ENCODE data around the gene DOCK4. TPM values are rescaled to one million over a fixed set of nuclear protein-coding genes. Genes with fewer than 3 reads are reported as not detected.

Gene DOCK4
- total RNA-seq, 2 experiments from 2014 or later, result 0.32 TPM

- H3K4me3 Mint-ChIP-seq, result no peak overlapping the region
- no peaks in the 10 kb centered on the region for H3K4me1 Mint-ChIP-seq
- no peaks in the 10 kb centered on the region for H3K36me3 Mint-ChIP-seq (ENCODE audit: low read depth)
- no peak for DNase-seq
- no peaks in the 10 kb centered on the region for H3K27me3 Mint-ChIP-seq
- ATAC-seq, result no peak
- H3K27ac Mint-ChIP-seq, result no peak overlapping the region
- H3K9me3 Mint-ChIP-seq (ENCODE audit: low read depth), result no peaks in the 10 kb centered on the region
- intact Hi-C loops (cut with DNase I, micrococcal nuclease), result no loop called here
- ChIA-PET CTCF (no interaction called here), POLR2A (no interaction called here)
Measured at GRCh38 chr7:111864291-111864976, 341.8 kb downstream of the DOCK4 start.

DNA sequence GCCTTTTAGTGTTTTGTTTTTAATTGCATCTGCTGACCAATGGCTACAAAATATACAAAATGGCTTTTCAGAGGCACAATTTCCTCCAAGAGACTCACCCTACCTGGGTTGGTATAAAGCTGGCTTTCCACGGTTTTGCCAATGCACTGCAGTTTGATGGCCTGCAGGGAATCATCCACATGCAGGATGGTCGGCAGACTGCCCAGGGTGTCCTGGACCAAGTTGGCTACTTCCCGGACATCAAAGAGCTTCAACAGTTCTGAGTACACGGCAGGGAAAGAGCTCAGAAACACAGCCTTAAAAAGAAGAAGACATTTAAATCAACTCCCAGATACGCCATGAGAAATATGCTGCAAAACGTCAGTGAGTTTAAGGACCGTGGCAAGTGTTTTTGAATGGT is 342.9 kb downstream of the DOCK4 start:
- ChIA-PET POLR2A (no interaction called here), CTCF (interaction anchor here (0.8 kb wide), 1 partner anchor 1743 kb away, joined by 3 read pairs; no protein-coding TSS in a partner anchor)
- Mint-ChIP-seq H3K27ac (no peak overlapping the region), H3K4me1 (no peaks in the 10 kb centered on the region), H3K4me3 (no peak overlapping the region), H3K27me3 (no peaks in the 10 kb centered on the region), H3K36me3 (ENCODE audit: low read depth) (no peaks in the 10 kb centered on the region), H3K9me3 (ENCODE audit: low read depth) (no peaks in the 10 kb centered on the region)
- intact Hi-C loops (cut with DNase I, micrococcal nuclease), result no loop called here
- ATAC-seq (no peak), DNase-seq (no peak)

DNA sequence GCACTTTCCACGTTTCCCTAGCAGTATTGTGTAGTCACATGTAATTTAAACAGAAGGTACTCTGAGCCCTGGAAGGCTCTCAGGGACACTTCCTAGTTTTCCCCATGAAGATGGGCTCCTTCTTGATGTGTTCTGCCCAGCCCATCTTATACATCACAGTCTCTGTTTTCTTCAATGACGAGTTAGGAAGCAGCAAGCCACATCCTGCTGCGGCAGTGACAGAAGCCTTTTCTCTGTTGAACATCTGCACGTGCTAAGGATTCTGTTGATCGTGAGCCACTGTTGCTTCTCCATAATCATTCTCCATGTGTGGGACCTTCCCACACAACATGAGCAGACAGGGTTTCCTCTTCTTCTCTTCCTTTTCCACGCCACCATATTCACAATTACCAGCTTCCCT is 346.0 kb downstream of the DOCK4 start:
- H3K4me1 Mint-ChIP-seq, result no peaks in the 10 kb centered on the region
- H3K27ac Mint-ChIP-seq, result no peak overlapping the region
- CTCF ChIA-PET, result no interaction called here
- DNase-seq, result no peak
- H3K27me3 Mint-ChIP-seq, result peaks cover 2% of the 10 kb centered on the region
- H3K36me3 Mint-ChIP-seq (ENCODE audit: low read depth), result no peaks in the 10 kb centered on the region
- no peak for ATAC-seq
- intact Hi-C loops (cut with DNase I, micrococcal nuclease), result no loop called here
- no peak overlapping the region for H3K4me3 Mint-ChIP-seq
- no peaks in the 10 kb centered on the region for H3K9me3 Mint-ChIP-seq (ENCODE audit: low read depth)
- POLR2A ChIA-PET, result no interaction called here

GRCh38 chr7:111858331-111858730 is 347.9 kb downstream of the DOCK4 start:
- peaks cover 2% of the 10 kb centered on the region for H3K27me3 Mint-ChIP-seq
- no peaks in the 10 kb centered on the region for H3K9me3 Mint-ChIP-seq (ENCODE audit: low read depth)
- H3K27ac Mint-ChIP-seq, result no peak overlapping the region

DNA sequence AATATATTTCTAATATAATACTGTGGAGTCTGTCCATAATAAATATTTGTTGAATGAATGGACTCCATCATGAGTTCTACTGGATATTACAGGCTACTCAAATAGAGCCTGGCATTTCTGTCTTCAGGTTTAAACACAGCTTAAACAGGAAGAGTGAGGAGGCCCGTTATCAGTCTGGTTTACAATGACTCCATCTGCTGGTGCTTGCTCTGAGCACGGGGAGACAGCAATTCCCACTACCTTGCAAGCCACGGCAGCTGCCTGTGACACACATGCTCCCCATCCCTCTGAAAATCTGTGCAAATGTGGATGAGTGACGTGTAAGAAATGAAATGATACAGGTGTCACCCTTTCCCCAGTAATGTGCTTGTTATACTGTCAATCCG is 350.4 kb downstream of the DOCK4 start:
- H3K27ac Mint-ChIP-seq, result no peak overlapping the region
- intact Hi-C loops (cut with DNase I, micrococcal nuclease), result loop anchor here (2.0 to 5.0 kb wide), 2 partner anchors 103 to 104 kb away; no protein-coding TSS in a partner anchor
- H3K4me1 Mint-ChIP-seq, result no peaks in the 10 kb centered on the region

More at GRCh38 chr7:111858331-111858730, 347.9 kb downstream of the DOCK4 start:
- intact Hi-C loops (cut with DNase I, micrococcal nuclease), result loop anchor here in 1 of 2 experiments (5.0 kb wide), 1 partner anchor 106 kb away; no protein-coding TSS in a partner anchor
- Mint-ChIP-seq H3K4me1 (no peaks in the 10 kb centered on the region), H3K36me3 (ENCODE audit: low read depth) (no peaks in the 10 kb centered on the region), H3K4me3 (no peak overlapping the region)
- ATAC-seq, result no peak
- ChIA-PET POLR2A (no interaction called here), CTCF (no interaction called here)
- no peak for DNase-seq

DNA sequence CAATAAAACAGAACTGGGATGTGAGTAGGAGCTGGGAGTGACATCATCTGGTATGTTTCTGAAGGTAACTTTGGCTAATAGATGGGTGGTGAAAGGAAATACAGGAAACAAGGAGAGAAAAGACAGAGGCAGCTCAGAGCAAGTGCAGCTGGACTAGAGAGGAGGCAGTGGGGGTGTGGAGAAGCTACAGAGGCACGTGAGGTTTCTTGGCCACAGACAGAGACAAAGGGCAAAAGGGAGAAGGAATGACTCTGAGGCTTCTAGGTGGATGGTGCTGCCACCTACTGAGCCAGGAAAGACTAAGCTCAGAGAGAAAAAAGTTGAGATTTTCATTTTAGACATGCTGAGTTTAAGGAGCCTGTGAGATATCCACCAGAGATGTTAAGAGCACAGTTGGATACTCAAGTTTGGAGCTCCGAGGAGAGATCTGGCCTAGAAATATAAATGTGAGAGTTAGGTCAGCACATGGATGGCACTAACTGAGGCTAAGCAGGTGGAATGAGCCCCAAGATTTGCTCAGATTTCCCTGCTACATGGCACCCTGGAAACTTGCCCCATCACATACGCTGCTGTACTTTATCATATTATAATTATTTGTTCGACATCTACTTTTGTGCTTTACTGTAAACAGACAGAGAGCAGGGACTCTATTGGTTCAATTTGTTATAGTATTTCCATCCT is 350.9 kb downstream of the DOCK4 start:
- Mint-ChIP-seq H3K9me3 (ENCODE audit: low read depth) (peaks cover 4% of the 10 kb centered on the region), H3K36me3 (ENCODE audit: low read depth) (no peaks in the 10 kb centered on the region), H3K27me3 (peaks cover 6% of the 10 kb centered on the region), H3K4me3 (no peak overlapping the region), H3K4me1 (no peaks in the 10 kb centered on the region), H3K27ac (no peak overlapping the region)
- intact Hi-C loops (cut with DNase I, micrococcal nuclease), result loop anchor here (2.0 to 5.0 kb wide), 2 partner anchors 102 to 103 kb away; no protein-coding TSS in a partner anchor
- DNase-seq (peak; percentile 28), ATAC-seq (peak; percentile 69)
- POLR2A ChIA-PET, result no interaction called here
- CTCF ChIA-PET, result interaction anchor here (0.7 to 2.1 kb wide), 5 partner anchors 21 to 115 kb away, joined by 3 to 8 read pairs (median 4); no protein-coding TSS in a partner anchor

More for the DNA sequence above, 350.4 kb downstream of the DOCK4 start:
- no peaks in the 10 kb centered on the region for H3K36me3 Mint-ChIP-seq (ENCODE audit: low read depth)
- ATAC-seq, result no peak
- H3K27me3 Mint-ChIP-seq, result peaks cover 2% of the 10 kb centered on the region
- CTCF ChIA-PET, result interaction anchor here (0.5 to 2.1 kb wide), 5 partner anchors 85 to 1142 kb away, joined by 3 to 8 read pairs (median 3); no protein-coding TSS in a partner anchor
- POLR2A ChIA-PET, result no interaction called here
- H3K9me3 Mint-ChIP-seq (ENCODE audit: low read depth), result no peaks in the 10 kb centered on the region
- DNase-seq, result no peak
- no peak overlapping the region for H3K4me3 Mint-ChIP-seq

DNA sequence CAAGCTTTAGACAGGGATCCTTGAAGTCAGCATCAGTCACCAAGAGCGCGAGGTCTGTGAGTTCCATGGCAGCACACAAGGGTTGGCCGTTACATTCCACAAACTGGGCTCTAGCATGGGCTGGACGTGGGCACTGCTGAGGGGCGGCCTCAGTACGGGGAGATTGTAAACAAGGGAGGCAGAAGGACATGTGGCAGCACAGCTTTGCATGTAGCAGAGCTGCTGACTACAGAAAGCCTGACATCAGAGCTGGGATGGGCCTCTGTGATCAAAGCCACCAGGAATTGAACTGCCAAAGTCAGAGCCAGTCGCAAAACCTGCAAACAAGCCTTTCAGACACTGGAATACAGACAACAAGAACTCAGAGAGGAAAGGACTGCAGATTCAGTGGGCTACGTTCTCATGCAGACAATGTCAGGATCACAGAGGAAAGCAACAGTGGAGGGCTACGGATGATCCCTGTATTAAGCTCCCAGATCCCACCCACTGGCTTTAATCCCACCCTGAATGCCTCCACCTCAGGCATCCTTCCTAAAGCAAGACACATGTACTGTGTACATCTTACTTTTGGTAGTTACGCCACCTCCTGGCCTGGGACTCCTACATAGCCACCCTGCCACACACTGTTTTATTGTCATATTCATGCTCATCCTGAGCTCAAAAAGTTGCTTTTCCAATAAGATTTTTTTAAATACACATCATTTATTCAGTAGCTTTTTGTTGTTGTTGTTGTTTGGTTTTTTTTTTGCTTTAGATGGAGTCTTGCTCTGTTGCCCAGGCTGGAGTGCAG is 352.8 kb downstream of the DOCK4 start:
- no peak for ATAC-seq
- H3K4me3 Mint-ChIP-seq, result no peak overlapping the region
- no peak overlapping the region for H3K27ac Mint-ChIP-seq
- CTCF ChIA-PET, result interaction anchor here (0.6 to 1.2 kb wide), 4 partner anchors 10 to 539 kb away, joined by 3 to 6 read pairs (median 4); no protein-coding TSS in a partner anchor
- DNase-seq, result no peak
- H3K4me1 Mint-ChIP-seq, result no peaks in the 10 kb centered on the region
- H3K9me3 Mint-ChIP-seq (ENCODE audit: low read depth), result peaks cover 6% of the 10 kb centered on the region
- intact Hi-C loops (cut with DNase I, micrococcal nuclease), result no loop called here
- H3K36me3 Mint-ChIP-seq (ENCODE audit: low read depth), result no peaks in the 10 kb centered on the region
- peaks cover 6% of the 10 kb centered on the region for H3K27me3 Mint-ChIP-seq
- POLR2A ChIA-PET, result no interaction called here

- no peaks in the 10 kb centered on the region for H3K4me1 Mint-ChIP-seq
- no peak overlapping the region for H3K4me3 Mint-ChIP-seq
- H3K27ac Mint-ChIP-seq, result no peak overlapping the region
- no peaks in the 10 kb centered on the region for H3K36me3 Mint-ChIP-seq (ENCODE audit: low read depth)
- H3K9me3 Mint-ChIP-seq (ENCODE audit: low read depth), result peaks cover 6% of the 10 kb centered on the region
- DNase-seq, result no peak
- intact Hi-C loops (cut with DNase I, micrococcal nuclease), result no loop called here
- ChIA-PET CTCF (interaction anchor here (0.9 kb wide), 1 partner anchor 32 kb away, joined by 3 read pairs; no protein-coding TSS in a partner anchor), POLR2A (no interaction called here)
- no peak for ATAC-seq
- H3K27me3 Mint-ChIP-seq, result peaks cover 6% of the 10 kb centered on the region
Measured at GRCh38 chr7:111852081-111852480, 354.1 kb downstream of the DOCK4 start.

DNA sequence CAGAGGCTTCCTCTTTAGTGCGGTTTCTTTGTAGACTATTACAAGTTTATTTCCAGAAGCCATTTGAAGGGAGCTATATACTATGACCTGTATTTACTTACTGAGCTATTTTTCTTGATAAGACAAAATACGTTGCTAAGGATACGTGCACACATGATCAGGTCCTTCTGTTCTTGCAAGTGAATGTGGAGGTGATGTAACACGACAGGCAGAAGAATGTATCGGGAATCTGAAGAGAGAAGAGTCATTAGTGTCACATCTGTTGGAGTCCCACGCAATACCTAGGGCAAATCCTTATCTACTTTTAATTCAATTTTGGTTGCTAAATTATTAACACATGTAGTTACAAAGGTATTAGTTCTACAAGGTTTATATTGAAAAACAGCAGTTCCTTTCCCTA is 359.3 kb downstream of the DOCK4 start:
- ATAC-seq (no peak), DNase-seq (no peak)
- Mint-ChIP-seq H3K4me1 (peaks cover 2% of the 10 kb centered on the region), H3K27ac (no peak overlapping the region), H3K9me3 (ENCODE audit: low read depth) (peaks cover 6% of the 10 kb centered on the region), H3K4me3 (no peak overlapping the region), H3K36me3 (ENCODE audit: low read depth) (no peaks in the 10 kb centered on the region), H3K27me3 (peaks cover 4% of the 10 kb centered on the region)
- intact Hi-C loops (cut with DNase I, micrococcal nuclease), result no loop called here
- POLR2A ChIA-PET, result no interaction called here
- CTCF ChIA-PET, result no interaction called here

GRCh38 chr7:111845853-111846252 is 360.3 kb downstream of the DOCK4 start:
- Mint-ChIP-seq H3K27ac (no peak overlapping the region), H3K36me3 (ENCODE audit: low read depth) (no peaks in the 10 kb centered on the region), H3K27me3 (peaks cover 4% of the 10 kb centered on the region), H3K9me3 (ENCODE audit: low read depth) (peaks cover 6% of the 10 kb centered on the region), H3K4me1 (peaks cover 7% of the 10 kb centered on the region), H3K4me3 (no peak overlapping the region)
- no peak for ATAC-seq
- ChIA-PET CTCF (no interaction called here), POLR2A (no interaction called here)
- intact Hi-C loops (cut with DNase I, micrococcal nuclease), result no loop called here
- no peak for DNase-seq

DNA sequence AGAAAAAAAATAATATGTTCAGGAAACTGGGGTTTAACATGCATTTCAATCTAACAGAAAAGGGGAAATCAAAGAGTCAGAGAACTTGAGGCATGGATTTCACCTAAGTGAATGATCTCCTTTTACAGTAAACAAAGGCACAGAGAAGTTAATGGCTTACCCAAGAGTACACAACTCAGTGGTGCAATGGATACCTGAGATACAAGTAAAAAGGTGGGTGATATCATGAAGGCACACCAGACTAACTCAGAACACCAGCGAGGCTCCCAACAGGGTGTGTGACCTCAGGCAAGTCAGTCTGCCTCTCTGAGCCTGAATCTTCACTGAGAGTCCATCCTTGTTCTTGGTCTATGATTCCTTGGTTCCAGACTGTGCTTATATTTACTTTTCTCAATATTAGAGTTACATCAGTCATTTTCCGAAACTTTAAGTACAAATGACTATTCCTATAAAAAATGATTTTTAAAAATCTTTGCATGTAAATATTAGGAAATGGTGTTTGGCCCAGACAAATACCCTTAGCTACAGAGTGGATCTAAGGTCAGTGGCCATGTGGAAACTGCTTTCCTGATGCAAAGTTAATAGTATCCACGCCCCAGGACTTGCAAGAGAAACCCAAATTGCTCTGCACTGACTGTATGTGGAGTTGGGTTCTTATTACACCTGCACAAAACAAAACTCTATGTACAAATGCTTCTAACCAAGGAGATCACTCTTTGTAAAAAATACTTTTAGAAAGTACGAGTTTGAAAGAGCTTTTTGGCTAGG is 361.1 kb downstream of the DOCK4 start:
- intact Hi-C loops (cut with DNase I, micrococcal nuclease), result no loop called here
- DNase-seq (no peak), ATAC-seq (no peak)
- H3K36me3 Mint-ChIP-seq (ENCODE audit: low read depth), result no peaks in the 10 kb centered on the region
- H3K9me3 Mint-ChIP-seq (ENCODE audit: low read depth), result no peaks in the 10 kb centered on the region
- ChIA-PET POLR2A (no interaction called here), CTCF (interaction anchor here (0.6 kb wide), 1 partner anchor 52 kb away, joined by 4 read pairs; no protein-coding TSS in a partner anchor)
- no peaks in the 10 kb centered on the region for H3K27me3 Mint-ChIP-seq
- H3K4me3 Mint-ChIP-seq, result no peak overlapping the region
- no peak overlapping the region for H3K27ac Mint-ChIP-seq
- H3K4me1 Mint-ChIP-seq, result peaks cover 7% of the 10 kb centered on the region

Measured in activated CD4-positive, alpha-beta T cell treated with anti-CD3 and anti-CD28 coated beads for 36 hours (primary cell).